ENCODE measurements around the gene POU3F3. TPM values are rescaled to one million over a fixed set of nuclear protein-coding genes. Genes with fewer than 3 reads are reported as not detected.

POU3F3 gene
- total RNA-seq, 1 donor, result not detected

DNA sequence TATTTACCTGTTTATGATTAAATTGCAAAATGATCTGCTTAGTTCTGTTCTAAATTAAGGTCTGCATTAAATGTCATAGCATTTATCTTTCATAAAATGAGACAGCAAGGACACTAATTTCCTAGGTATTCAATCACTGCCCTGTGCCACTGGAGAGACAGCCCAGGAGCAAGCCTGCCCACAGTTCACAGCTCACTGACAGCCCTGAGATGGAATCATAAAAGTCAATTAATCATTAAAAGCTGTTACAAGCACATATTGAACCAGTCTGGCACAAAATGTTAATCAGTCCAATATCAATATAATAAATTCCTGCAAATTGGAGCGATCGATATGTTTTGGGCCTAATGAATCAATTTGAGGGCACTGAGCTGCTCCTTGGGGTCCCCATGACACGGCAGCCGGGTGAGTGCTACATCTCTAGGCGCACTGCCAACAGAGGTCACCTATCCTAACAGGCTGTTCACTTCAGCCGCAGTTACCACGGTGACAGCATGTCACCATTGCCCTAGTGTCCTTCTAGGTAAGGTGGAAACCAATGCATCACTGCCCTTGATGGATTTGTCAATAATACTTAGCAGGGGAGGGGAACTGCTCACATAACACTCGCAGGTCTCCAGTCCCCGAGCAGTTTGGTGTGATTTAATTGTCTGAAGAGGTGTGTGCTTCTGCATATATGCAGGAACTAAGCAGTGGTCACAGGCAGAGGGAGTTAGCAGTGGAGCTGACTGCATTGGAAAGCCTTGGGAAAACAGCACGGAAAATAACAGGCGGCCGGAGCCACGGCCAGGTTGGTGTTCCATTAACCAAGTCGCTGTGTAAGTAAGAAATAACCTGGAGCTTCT is 47.3 kb downstream of the POU3F3 start:
- H3K4me3 ChIP-seq (ENCODE audit: low read depth, low read length), result no peak overlapping the region
- no peak for DNase-seq (ENCODE audit: low read depth)
- no peak for TF ChIP-seq CTCF (IDR thresholded peaks at IDR 0.05; ENCODE audit: insufficient read depth, low read depth, low read length)

GRCh38 chr2:104902317-104902716 is 48.4 kb downstream of the POU3F3 start:
- no peak for TF ChIP-seq CTCF (IDR thresholded peaks at IDR 0.05; ENCODE audit: insufficient read depth, low read depth, low read length)
- no peak for DNase-seq (ENCODE audit: low read depth)
- no peak overlapping the region for H3K4me3 ChIP-seq (ENCODE audit: low read depth, low read length)

Small RNA genes within 50 kb of the gene (small RNA-seq; reads per million reads assigned to genes)
- not detected for gene AC018730.1

Other genes with a start within 250 kb of the POU3F3 start
- 20.6 and 22.9 TPM in 2 replicates for gene MRPS9, start 184.0 kb downstream of the POU3F3 start, total RNA-seq